ENCODE measurements around the gene C19orf38.
A peak's percentile ranks its signal among the peaks of the same experiment; 100 is the strongest.

The C19orf38 gene

DNA sequence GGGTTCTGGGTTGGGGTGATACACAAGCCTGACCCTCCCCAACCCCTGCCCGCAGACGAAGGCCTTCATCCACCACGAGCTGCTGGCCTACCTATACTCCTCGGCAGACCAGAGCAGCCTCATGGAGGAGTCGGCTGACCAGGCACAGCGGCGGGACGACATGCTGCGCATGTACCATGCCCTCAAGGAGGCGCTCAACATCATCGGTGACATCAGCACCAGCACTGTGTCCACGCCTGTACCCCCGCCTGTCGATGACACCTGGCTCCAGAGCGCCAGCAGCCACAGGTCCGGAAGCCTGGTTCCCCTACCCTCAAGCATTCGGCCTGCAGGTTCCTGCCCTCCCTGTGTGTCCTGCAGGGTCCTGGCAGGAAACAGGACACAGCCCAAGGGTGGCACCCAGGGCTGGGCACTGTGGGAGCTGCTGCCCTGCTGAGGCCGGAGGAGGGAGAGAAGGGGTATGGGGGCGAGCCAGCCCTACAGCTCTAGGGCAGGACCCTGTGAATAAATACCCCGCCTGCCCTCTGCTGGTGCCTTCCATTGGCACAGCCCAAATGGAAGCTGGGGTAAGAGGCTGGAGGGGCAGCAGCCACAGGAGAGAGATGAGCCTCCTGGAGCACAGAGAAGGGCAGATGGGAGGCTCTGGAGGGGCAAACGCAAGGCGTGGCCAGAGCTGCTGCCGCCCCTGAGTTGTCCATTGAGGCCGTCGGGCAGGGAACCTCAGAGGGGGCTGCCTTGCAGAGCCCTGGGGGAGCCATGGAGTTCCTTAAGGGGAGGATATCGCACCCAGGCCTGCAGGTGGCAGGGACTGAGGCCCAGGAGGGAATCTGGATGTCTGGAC, 19.0 kb upstream of the C19orf38 start:
- no peaks in the 10 kb centered on the region for H3K27me3 ChIP-seq (ENCODE audit: insufficient read depth, low read length)
- no peak overlapping the region for H2AFZ ChIP-seq (ENCODE audit: low read length)
- no peaks in the 10 kb centered on the region for H4K20me1 ChIP-seq (ENCODE audit: insufficient read depth, low read length)
- H3K4me1 ChIP-seq (ENCODE audit: insufficient read depth, low read length, severe bottlenecking) = no peaks in the 10 kb centered on the region
- no peak overlapping the region for H3K4me2 ChIP-seq (ENCODE audit: low read length)
- TF ChIP-seq EZH2 (IDR thresholded peaks at IDR 0.05; ENCODE audit: borderline replicate concordance, low read length) = no peak
- TF ChIP-seq, protein P1, sequence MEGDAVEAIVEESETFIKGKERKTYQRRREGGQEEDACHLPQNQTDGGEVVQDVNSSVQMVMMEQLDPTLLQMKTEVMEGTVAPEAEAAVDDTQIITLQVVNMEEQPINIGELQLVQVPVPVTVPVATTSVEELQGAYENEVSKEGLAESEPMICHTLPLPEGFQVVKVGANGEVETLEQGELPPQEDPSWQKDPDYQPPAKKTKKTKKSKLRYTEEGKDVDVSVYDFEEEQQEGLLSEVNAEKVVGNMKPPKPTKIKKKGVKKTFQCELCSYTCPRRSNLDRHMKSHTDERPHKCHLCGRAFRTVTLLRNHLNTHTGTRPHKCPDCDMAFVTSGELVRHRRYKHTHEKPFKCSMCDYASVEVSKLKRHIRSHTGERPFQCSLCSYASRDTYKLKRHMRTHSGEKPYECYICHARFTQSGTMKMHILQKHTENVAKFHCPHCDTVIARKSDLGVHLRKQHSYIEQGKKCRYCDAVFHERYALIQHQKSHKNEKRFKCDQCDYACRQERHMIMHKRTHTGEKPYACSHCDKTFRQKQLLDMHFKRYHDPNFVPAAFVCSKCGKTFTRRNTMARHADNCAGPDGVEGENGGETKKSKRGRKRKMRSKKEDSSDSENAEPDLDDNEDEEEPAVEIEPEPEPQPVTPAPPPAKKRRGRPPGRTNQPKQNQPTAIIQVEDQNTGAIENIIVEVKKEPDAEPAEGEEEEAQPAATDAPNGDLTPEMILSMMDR (IDR thresholded peaks at IDR 0.05; ENCODE audit: low read length) = peak; percentile 40
- no peak overlapping the region for H3K27ac ChIP-seq (ENCODE audit: low read depth, low read length, poor library complexity, severe bottlenecking)
- H3K9me2 ChIP-seq (ENCODE audit: low read depth, low read length) = no peaks in the 10 kb centered on the region
- H3K79me2 ChIP-seq (ENCODE audit: insufficient read depth, low read length) = no peaks in the 10 kb centered on the region
- H3F3A ChIP-seq (ENCODE audit: insufficient read depth, low read length) = no peaks in the 10 kb centered on the region
- no peak overlapping the region for H3K9ac ChIP-seq (ENCODE audit: low read length)
- no peaks in the 10 kb centered on the region for H3K9me3 ChIP-seq (ENCODE audit: low read length)
- H3K4me3 ChIP-seq (ENCODE audit: low read depth, low read length, poor library complexity, severe bottlenecking) = no peak overlapping the region
- peaks cover 56% of the 10 kb centered on the region for H3K36me3 ChIP-seq (ENCODE audit: insufficient read depth, low read length)

DNA sequence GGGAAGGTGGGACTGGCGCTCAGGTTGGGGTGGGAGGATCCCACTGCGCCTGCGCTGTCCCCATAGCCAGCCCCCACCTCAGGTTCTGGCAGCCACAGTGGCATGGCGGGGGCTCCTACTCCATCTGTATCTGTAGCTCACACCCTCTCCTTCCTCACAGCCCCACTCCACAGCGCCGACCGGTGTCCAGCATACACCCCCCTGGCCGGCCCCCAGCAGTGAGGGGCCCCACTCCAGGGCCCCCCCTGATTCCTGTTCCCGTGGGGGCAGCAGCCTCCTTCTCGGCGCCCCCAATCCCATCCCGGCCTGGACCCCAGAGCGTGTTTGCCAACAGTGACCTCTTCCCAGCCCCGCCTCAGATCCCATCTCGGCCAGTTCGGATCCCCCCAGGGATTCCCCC, 18.2 kb upstream of the C19orf38 start:
- TF ChIP-seq, protein P1 (IDR thresholded peaks at IDR 0.05; ENCODE audit: low read length) = no peak
- no peak for TF ChIP-seq EZH2 (IDR thresholded peaks at IDR 0.05; ENCODE audit: borderline replicate concordance, low read length)
- no peaks in the 10 kb centered on the region for H3F3A ChIP-seq (ENCODE audit: insufficient read depth, low read length)
- H3K27ac ChIP-seq (ENCODE audit: low read depth, low read length, poor library complexity, severe bottlenecking) = no peak overlapping the region
- no peaks in the 10 kb centered on the region for H3K79me2 ChIP-seq (ENCODE audit: insufficient read depth, low read length)
- H3K4me3 ChIP-seq (ENCODE audit: low read depth, low read length, poor library complexity, severe bottlenecking) = no peak overlapping the region
- no peaks in the 10 kb centered on the region for H3K27me3 ChIP-seq (ENCODE audit: insufficient read depth, low read length)
- H3K9me2 ChIP-seq (ENCODE audit: low read depth, low read length) = no peaks in the 10 kb centered on the region
- no peaks in the 10 kb centered on the region for H3K9me3 ChIP-seq (ENCODE audit: low read length)
- H4K20me1 ChIP-seq (ENCODE audit: insufficient read depth, low read length) = no peaks in the 10 kb centered on the region
- no peak overlapping the region for H3K9ac ChIP-seq (ENCODE audit: low read length)
- no peaks in the 10 kb centered on the region for H3K4me1 ChIP-seq (ENCODE audit: insufficient read depth, low read length, severe bottlenecking)
- peaks cover 49% of the 10 kb centered on the region for H3K36me3 ChIP-seq (ENCODE audit: insufficient read depth, low read length)
- no peak overlapping the region for H2AFZ ChIP-seq (ENCODE audit: low read length)
- H3K4me2 ChIP-seq (ENCODE audit: low read length) = no peak overlapping the region

DNA sequence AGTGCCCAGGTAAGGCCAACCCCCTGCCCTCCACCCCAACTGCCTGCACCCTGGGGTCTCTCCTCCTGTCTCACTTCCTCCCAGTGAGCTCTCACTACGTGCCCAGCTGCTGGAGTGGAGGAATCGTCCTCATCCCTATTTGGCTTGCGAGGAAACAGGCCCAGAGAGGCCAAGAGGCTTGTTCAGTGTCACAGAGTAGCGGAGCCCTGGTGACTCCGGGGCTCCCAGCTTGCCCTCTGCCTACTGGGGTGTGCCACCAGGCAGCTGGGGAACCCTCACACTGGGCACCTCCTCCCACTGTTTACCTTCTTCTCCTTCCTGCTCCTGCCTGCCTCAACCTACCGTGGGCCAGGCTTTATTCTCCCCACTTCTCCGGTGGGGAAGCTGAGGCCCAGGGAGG, 17.8 kb upstream of the C19orf38 start:
- TF ChIP-seq, protein P1 (IDR thresholded peaks at IDR 0.05; ENCODE audit: low read length) = no peak
- no peak for TF ChIP-seq EZH2 (IDR thresholded peaks at IDR 0.05; ENCODE audit: borderline replicate concordance, low read length)
- Histone ChIP-seq H3K4me2 (ENCODE audit: low read length) (no peak overlapping the region), H3K27ac (ENCODE audit: low read depth, low read length, poor library complexity, severe bottlenecking) (no peak overlapping the region), H3K9me2 (ENCODE audit: low read depth, low read length) (no peaks in the 10 kb centered on the region), H3K36me3 (ENCODE audit: insufficient read depth, low read length) (peaks cover 46% of the 10 kb centered on the region), H4K20me1 (ENCODE audit: insufficient read depth, low read length) (no peaks in the 10 kb centered on the region), H3K79me2 (ENCODE audit: insufficient read depth, low read length) (no peaks in the 10 kb centered on the region), H3K4me1 (ENCODE audit: insufficient read depth, low read length, severe bottlenecking) (no peaks in the 10 kb centered on the region), H3K9ac (ENCODE audit: low read length) (no peak overlapping the region), H3K27me3 (ENCODE audit: insufficient read depth, low read length) (no peaks in the 10 kb centered on the region), H3K9me3 (ENCODE audit: low read length) (no peaks in the 10 kb centered on the region), H3K4me3 (ENCODE audit: low read depth, low read length, poor library complexity, severe bottlenecking) (no peak overlapping the region), H2AFZ (ENCODE audit: low read length) (no peak overlapping the region), H3F3A (ENCODE audit: insufficient read depth, low read length) (no peaks in the 10 kb centered on the region)

Measured in OCI-LY1 (cell line).